Skeletal muscle cell (primary cell): ENCODE data around the gene LSM14A.

Source experiments
- DNase-seq: peaks from one replicate; pipeline ENCODE4 v3.0.0-alpha.2; 2010; ENCODE audit warnings: low read depth
- H3K4me3 ChIP-seq: 2 replicates; pipeline ENCODE4 v1.5.1; 2011; ENCODE audit warnings: low read depth, mild to moderate bottlenecking, control low read depth, low read length, moderate library complexity

The LSM14A gene

GRCh38 chr19:34273121-34273520, 100.8 kb downstream of the LSM14A start:
- no peak for DNase-seq
- no peak overlapping the region for H3K4me3 ChIP-seq

GRCh38 chr19:34274284-34274826, 102.1 kb downstream of the LSM14A start:
- no peak for DNase-seq
- H3K4me3 ChIP-seq, result no peak overlapping the region

GRCh38 chr19:34274827-34275625, 102.7 kb downstream of the LSM14A start:
- DNase-seq, result peak; percentile 50
- no peak overlapping the region for H3K4me3 ChIP-seq

GRCh38 chr19:34275705-34276104, 103.4 kb downstream of the LSM14A start:
- no peak for DNase-seq
- H3K4me3 ChIP-seq, result no peak overlapping the region

GRCh38 chr19:34276614-34277013, 104.3 kb downstream of the LSM14A start:
- no peak for DNase-seq
- H3K4me3 ChIP-seq, result no peak overlapping the region

- H3K4me3 ChIP-seq, result no peak overlapping the region
- no peak for DNase-seq
These were observed 104.9 kb downstream of the LSM14A start for GRCh38 chr19:34277244-34277643.

GRCh38 chr19:34278783-34279182, 106.5 kb downstream of the LSM14A start:
- DNase-seq, result no peak
- no peak overlapping the region for H3K4me3 ChIP-seq
